GF-D8 (cell line): ENCODE results near the gene PFKL.

Experiments
- DNase-seq: peaks from one replicate; lab custom pipeline; 2025; lab: John Stamatoyannopoulos, UW

The PFKL gene

GRCh38 chr21:44295163-44295573 is 4.7 kb upstream of the PFKL start:
- DNase-seq, result no peak

- no peak for DNase-seq
Measured at GRCh38 chr21:44295646-44296045, 4.2 kb upstream of the PFKL start.

GRCh38 chr21:44296103-44296519 is 3.7 kb upstream of the PFKL start:
- DNase-seq, result no peak

GRCh38 chr21:44296916-44297315 is 2.9 kb upstream of the PFKL start:
- no peak for DNase-seq

GRCh38 chr21:44297525-44298290 is 2.1 kb upstream of the PFKL start:
- DNase-seq, result peak; percentile 74

GRCh38 chr21:44298301-44298700 is 1.6 kb upstream of the PFKL start:
- DNase-seq, result no peak

GRCh38 chr21:44299085-44299457 is 782 bp upstream of the PFKL start:
- DNase-seq, result no peak

GRCh38 chr21:44300262-44300959 is 558 bp downstream of the PFKL start:
- peak; percentile 14 for DNase-seq

GRCh38 chr21:44301141-44301540 is 1.3 kb downstream of the PFKL start:
- no peak for DNase-seq

GRCh38 chr21:44301961-44302406 is 2.1 kb downstream of the PFKL start:
- no peak for DNase-seq

GRCh38 chr21:44302573-44303401 is 2.9 kb downstream of the PFKL start:
- DNase-seq, result peak; percentile 28

GRCh38 chr21:44303490-44303981 is 3.7 kb downstream of the PFKL start:
- DNase-seq, result no peak

- no peak for DNase-seq
Measured at GRCh38 chr21:44304011-44304616, 4.3 kb downstream of the PFKL start.

- no peak for DNase-seq
Measured at GRCh38 chr21:44304877-44305293, 5.0 kb downstream of the PFKL start.

GRCh38 chr21:44305691-44306090 is 5.8 kb downstream of the PFKL start:
- DNase-seq, result no peak

GRCh38 chr21:44306936-44307704 is 7.3 kb downstream of the PFKL start:
- no peak for DNase-seq

GRCh38 chr21:44310628-44311507 is 11.0 kb downstream of the PFKL start:
- DNase-seq, result no peak

- no peak for DNase-seq
Measured at GRCh38 chr21:44312089-44312488, 12.2 kb downstream of the PFKL start.

GRCh38 chr21:44312716-44313115 is 12.9 kb downstream of the PFKL start:
- DNase-seq, result no peak

- DNase-seq, result no peak
Measured at GRCh38 chr21:44313451-44313850, 13.6 kb downstream of the PFKL start.
